Ovary (tissue), 3 donors: ENCODE data around the gene CMPK2.

Experiments
- CTCF ChIP-seq, 3 donors: fragments of 450-650 bp in 2 of 3; fragments of 200-600 bp in 1 of 3; IDR thresholded peaks; one replicate each; pipeline versions ENCODE4 v1.5.1 to v1.8.0; 2016 to 2022; ENCODE audit warnings: antibody characterized with exemption in 3 of 3, mild to moderate bottlenecking in 1 of 3
- EP300 ChIP-seq: sonication (generic); formaldehyde crosslinking; IDR thresholded peaks from one replicate; pipeline ENCODE4 v1.6.1; 2017; ENCODE audit warnings: antibody characterized with exemption
- POLR2A ChIP-seq: fragments of 450-650 bp; IDR thresholded peaks from one replicate; pipeline ENCODE4 v1.6.1; 2017; ENCODE audit warnings: antibody characterized with exemption, mild to moderate bottlenecking, moderate library complexity
- donor health status: DM: no; HTN: no; CAD: no.

GRCh38 chr2:6872394-6872793 is 6.7 kb upstream of the CMPK2 start:
- TF ChIP-seq POLR2A (no peak), CTCF (IDR thresholded peaks at IDR 0.05) (no peak), EP300 (no peak)
